ENCODE measurements around the gene NLK.
"Not testable (repeated sequence)": the region's sequence is repeated elsewhere in the genome, so short reads cannot be mapped to it uniquely, and the experiment has no call there.

The NLK gene

GRCh38 chr17:28161311-28161710, 118.8 kb downstream of the NLK start:
- DNase-seq: no peak

DNA sequence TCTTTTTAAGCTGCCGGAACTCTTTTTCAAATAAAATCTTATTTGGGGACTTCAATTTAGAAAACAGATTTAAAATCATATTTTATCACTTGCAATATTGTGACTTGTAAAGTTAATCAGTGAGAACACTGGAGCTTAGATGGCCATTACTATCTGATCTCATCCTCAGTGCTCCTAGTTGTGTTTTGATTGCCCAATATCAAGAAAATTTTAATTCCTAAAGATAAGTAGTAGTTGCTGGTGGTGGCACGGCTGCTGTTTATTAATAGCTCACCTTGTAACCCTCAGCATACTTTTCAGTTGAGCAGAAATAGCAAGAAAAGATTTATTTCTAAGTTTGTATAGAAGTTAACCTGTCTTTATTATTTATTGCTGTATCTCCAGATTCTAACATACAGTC, 124.0 kb downstream of the NLK start:
- DNase-seq: no peak

- no peak for DNase-seq
These were observed 127.3 kb downstream of the NLK start for GRCh38 chr17:28169621-28170349.

DNA sequence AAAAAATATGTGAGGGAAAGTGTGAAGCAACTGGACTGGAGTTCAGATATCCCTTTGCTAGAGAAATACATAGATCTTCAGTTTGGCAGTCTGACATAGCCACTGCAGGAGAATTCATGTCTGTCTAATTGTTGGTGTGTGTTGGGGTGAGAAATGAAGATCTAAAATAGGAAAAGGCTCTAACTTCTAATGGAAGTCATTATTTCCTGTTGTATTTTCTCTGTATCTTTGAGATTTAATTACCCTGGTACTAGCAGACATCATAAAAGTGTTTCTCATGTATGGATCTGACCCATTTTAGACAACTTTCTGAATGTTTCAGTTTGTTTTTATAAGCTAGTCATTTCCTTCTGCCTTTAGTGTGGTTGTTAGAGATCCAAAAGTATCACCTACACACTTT, 128.3 kb downstream of the NLK start:
- no peak for DNase-seq

- DNase-seq: no peak
These were observed 130.6 kb downstream of the NLK start for GRCh38 chr17:28173031-28173561.

DNA sequence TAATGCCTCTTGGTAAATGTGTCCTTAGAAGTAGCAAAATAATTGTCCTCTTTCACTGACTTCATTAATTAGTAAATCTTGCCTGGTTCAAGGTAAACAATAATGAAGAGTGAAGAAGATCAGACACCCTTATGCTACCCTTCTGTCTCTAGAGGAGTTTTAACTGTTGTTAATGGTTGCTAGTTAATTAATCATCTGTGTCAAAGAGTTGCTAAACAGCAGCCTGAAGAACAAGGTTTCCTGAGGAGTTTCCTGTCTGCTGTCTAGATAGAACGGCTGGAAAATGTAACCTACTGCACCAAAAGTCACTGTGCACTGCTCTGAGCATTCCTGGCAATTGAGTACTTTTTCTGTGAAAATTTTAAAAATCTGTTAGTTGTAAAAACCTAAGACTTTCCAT, 131.3 kb downstream of the NLK start:
- DNase-seq: no peak

GRCh38 chr17:28174352-28175046, 132.0 kb downstream of the NLK start:
- DNase-seq: no peak

GRCh38 chr17:28177351-28177750, 134.9 kb downstream of the NLK start:
- no peak for DNase-seq

DNA sequence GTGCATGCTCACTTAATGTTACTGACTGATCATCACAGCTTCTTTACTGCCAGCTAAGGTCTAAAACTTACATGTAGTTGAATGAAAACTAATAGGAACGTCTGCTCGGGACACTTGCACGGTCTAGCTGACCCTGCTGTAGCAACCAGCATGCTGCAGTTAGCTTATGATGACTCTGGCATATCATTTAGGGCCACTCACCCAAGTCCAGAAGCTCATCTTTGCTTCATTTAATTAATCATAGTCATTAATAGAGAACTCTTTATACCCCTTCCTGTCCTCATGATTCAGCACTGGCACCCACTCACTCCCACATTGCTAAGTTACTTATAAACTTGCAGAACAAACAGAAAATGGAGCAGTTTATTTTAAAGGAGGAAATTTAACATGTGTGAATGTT, 136.3 kb downstream of the NLK start:
- DNase-seq: no peak

DNA sequence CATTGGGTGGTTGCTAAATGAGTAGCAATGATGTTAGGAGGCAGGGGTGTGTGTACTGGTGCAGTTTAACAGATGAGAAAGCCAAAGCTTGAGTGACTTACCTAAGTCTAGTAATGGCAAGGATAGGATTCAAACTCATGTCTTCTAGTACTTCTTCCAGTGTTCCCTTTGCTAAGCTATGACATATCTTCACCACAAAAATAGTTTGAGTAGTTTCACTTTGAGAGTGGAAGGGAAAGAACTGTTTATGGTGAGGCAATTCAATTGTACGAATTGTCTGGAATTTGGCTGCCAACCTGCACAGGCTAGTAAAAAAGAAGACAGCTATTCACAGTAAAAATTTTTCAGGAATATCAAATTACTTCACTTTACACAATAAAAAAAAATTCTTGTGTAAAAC, 138.0 kb downstream of the NLK start:
- DNase-seq: no peak

GRCh38 chr17:28181568-28181967, 139.1 kb downstream of the NLK start:
- DNase-seq: no peak

- DNase-seq: no peak
These were observed 140.1 kb downstream of the NLK start for GRCh38 chr17:28182559-28182958.

GRCh38 chr17:28185658-28186057, 143.2 kb downstream of the NLK start:
- no peak for DNase-seq

DNA sequence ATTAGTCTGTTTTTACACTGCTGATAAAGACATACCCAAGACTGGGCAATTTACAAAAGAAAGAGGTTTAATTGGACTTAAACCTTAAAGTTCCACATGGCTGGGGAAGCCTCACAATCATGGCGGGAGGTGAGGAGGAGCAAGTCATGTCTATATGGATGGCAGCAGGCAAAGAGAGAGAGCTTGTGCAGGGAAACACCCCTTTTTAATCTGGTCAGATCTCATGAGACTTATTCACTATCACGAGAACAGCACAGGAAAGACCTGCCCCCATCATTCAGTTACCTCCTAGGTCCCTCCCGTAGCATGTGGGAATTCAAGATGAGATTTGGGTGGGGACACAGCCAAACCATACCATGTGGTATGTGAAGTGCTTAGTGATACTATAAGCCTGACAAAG, 144.0 kb downstream of the NLK start:
- not testable (repeated sequence) for DNase-seq

- no peak for DNase-seq
These were observed 145.5 kb downstream of the NLK start for GRCh38 chr17:28187931-28188330.

DNA sequence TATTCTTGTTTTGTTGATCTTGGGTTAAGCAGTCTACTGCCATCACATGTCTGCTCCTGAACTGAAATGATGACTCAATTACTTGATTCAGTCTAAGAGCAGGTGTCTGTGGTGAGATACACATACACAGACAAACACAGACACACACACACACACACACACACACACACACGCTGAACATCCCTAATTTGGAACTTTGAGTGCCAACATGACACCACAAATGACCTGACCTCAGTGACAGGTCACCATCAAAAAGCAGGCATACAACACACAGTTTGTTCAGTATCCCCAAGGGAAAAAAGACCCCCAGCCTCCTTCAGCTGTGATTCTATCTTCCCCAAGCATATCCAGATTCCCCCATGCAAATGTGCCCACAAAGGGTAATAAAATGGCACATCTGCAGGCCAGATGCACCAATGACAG, 146.4 kb downstream of the NLK start:
- no peak for DNase-seq

GRCh38 chr17:28189667-28190066, 147.2 kb downstream of the NLK start:
- DNase-seq: no peak

DNA sequence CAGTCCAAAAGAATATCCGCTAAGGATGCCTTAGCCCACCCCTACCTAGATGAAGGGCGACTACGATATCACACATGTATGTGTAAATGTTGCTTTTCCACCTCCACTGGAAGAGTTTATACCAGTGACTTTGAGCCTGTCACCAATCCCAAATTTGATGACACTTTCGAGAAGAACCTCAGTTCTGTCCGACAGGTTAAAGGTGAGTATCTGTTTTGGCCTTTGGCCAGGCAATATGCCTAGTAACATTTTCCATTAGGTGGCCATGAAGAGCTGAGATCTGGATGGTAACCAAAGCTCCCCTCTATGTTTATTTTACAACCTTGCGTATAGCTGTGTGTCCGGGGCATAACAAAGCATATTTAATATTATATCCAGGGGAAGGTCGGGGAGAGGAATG, 148.5 kb downstream of the NLK start:
- DNase-seq: no peak

DNA sequence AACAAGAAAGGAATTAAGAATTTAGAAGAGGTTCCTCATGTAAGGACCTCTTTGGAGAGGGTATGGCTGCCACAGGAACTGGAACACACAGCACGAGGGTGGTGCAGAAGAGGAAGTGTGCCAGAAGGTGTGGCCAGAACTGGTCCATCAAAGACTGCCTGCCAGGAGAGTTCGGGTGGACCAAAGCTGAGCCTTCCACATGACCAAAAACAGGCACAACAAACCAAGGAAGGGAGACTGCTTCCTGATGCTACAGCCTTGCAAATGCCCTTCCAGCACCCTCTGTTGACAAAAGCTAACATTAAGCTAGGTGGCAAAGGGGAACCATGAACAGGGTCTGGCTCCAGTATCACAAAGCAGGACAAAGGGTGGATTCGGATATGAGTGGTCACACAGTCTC, 150.8 kb downstream of the NLK start:
- no peak for DNase-seq

DNA sequence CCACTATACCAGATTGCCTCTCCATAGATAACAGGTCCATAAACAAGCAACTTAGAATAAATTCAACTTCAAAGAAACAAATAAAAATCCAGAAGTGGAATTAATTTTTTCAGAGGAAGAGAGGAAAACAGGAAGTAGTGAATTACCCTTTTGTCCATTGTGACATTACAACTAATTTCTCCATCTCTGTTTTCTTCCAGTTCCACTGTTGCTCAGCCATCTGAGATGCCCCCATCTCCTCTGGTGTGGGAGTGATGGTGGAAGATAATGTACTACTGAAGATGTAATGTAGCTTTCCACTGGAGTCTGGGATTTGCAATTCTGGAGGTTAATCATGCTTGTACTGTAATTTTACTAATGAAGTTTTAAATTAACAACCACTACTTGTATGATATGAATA, 151.9 kb downstream of the NLK start:
- no peak for DNase-seq

- no peak for DNase-seq
These were observed 154.2 kb downstream of the NLK start for GRCh38 chr17:28196636-28197035.

DNA sequence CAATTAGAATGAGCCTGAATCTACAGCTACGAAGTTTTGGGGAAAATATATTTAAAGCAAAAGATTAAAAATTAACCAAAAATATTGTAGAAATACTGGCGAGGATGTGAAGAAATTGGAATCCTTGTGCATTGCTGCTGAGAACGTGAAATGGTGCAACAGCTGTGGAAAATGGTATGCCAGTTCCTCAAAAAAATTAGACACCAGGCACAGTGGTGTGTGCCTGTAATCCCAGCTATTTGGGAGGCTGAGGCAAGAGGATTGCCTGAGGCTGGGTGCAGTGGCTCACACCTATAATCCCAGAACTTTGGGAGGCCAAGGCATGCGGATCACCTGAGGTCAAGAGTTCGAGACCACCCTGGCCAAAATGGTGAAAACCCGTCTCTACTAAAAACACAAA, 156.6 kb downstream of the NLK start:
- DNase-seq: no peak

GRCh38 chr17:28199728-28200127, 157.3 kb downstream of the NLK start:
- no peak for DNase-seq

GRCh38 chr17:28201315-28201714, 158.8 kb downstream of the NLK start:
- no peak for DNase-seq

All from effector CD4-positive, alpha-beta T cell (primary cell).